Measurements from ENCODE around the gene TWNK.

Gene TWNK

GRCh38 chr10:101005361-101005760 is 18.0 kb downstream of the TWNK start:
- Mint-ChIP-seq H3K4me1 (peaks cover 17% of the 10 kb centered on the region), H3K27me3 (ENCODE audit: low read depth) (no peaks in the 10 kb centered on the region)

DNA sequence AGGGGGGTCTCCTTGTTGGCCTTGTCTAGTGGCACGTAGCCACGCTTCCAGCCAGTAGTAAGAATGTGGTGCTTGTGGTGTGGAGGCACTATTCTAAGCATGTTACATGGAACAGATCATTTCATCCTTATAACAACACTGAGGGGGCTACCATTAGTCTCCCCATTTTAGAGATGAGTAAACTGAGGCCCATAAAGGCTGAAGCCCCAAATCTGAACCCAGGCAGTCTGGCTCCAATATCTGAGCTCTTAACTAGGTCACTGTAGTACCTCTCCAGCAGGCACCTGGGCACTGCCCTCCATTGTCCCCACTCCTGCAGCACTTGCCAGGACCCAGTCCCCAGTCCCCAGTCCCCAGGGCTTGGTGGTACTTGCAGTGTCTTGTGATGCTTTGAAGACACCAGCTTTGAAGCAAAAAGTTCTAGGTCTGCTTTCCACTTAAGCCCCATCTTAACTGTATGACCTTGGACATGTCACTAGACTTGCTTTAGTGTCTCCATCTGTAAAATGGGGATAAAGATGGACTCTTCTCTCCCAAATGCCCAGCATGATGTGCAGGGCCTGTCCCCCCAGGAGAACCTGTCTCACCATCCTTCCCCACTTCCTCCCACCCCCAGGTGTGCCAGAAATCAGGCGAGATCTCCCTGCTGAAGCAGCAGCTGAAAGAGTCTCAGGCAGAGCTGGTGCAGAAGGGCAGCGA is 18.7 kb downstream of the TWNK start:
- Mint-ChIP-seq H3K27ac (no peak overlapping the region), H3K27me3 (ENCODE audit: low read depth) (no peaks in the 10 kb centered on the region)

More at GRCh38 chr10:101005361-101005760, 18.0 kb downstream of the TWNK start:
- Mint-ChIP-seq H3K9me3 (no peaks in the 10 kb centered on the region), H3K36me3 (ENCODE audit: low read depth) (peaks cover 20% of the 10 kb centered on the region), H3K27ac (no peak overlapping the region), H3K4me3 (no peak overlapping the region)
- no peak for TF ChIP-seq CTCF (IDR thresholded peaks at IDR 0.05; ENCODE audit: unreplicated experiment in 3 of 3)

DNA sequence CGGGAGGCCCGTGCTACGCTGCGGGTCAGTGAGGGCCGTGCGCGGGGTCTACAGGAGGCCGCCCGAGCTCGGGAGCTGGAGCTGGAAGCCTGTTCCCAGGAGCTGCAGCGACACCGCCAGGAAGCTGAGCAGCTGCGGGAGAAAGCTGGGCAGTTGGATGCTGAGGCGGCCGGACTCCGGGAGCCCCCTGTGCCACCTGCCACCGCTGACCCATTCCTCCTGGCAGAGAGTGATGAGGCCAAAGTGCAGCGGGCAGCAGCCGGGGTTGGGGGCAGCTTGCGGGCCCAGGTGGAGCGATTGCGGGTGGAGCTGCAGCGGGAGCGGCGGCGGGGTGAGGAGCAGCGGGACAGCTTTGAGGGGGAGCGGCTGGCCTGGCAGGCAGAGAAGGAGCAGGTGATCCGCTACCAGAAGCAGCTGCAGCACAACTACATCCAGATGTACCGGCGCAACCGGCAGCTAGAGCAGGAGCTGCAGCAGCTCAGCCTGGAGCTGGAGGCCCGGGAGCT is 19.3 kb downstream of the TWNK start:
- no peak for TF ChIP-seq CTCF (IDR thresholded peaks at IDR 0.05; ENCODE audit: unreplicated experiment in 3 of 3)
- Mint-ChIP-seq H3K27me3 (ENCODE audit: low read depth) (no peaks in the 10 kb centered on the region), H3K36me3 (ENCODE audit: low read depth) (peaks cover 20% of the 10 kb centered on the region), H3K4me3 (no peak overlapping the region), H3K4me1 (peaks cover 8% of the 10 kb centered on the region), H3K9me3 (no peaks in the 10 kb centered on the region), H3K27ac (peak overlapping the region in 1 of 3 experiments; percentile 45)

More for the DNA sequence above, 18.7 kb downstream of the TWNK start:
- no peak for TF ChIP-seq CTCF (IDR thresholded peaks at IDR 0.05; ENCODE audit: unreplicated experiment in 3 of 3)
- H3K9me3 Mint-ChIP-seq: no peaks in the 10 kb centered on the region
- H3K4me3 Mint-ChIP-seq: no peak overlapping the region
- H3K36me3 Mint-ChIP-seq (ENCODE audit: low read depth): peaks cover 20% of the 10 kb centered on the region
- peaks cover 14% of the 10 kb centered on the region for H3K4me1 Mint-ChIP-seq

- H3K27ac Mint-ChIP-seq: peak overlapping the region in 1 of 3 experiments; percentile 45
- no peak overlapping the region for H3K4me3 Mint-ChIP-seq
- H3K36me3 Mint-ChIP-seq (ENCODE audit: low read depth): peaks cover 20% of the 10 kb centered on the region
- no peak for TF ChIP-seq CTCF (IDR thresholded peaks at IDR 0.05; ENCODE audit: unreplicated experiment in 3 of 3)
- H3K4me1 Mint-ChIP-seq: peaks cover 7% of the 10 kb centered on the region
- no peaks in the 10 kb centered on the region for H3K27me3 Mint-ChIP-seq (ENCODE audit: low read depth)
- H3K9me3 Mint-ChIP-seq: no peaks in the 10 kb centered on the region
Observed at GRCh38 chr10:101007099-101007711, 19.9 kb downstream of the TWNK start.

- Mint-ChIP-seq H3K4me1 (peaks cover 9% of the 10 kb centered on the region), H3K36me3 (ENCODE audit: low read depth) (peaks cover 18% of the 10 kb centered on the region), H3K27ac (peak overlapping the region in 2 of 3 experiments; percentile 24 to 54), H3K27me3 (ENCODE audit: low read depth) (no peaks in the 10 kb centered on the region), H3K9me3 (no peaks in the 10 kb centered on the region), H3K4me3 (no peak overlapping the region)
- TF ChIP-seq CTCF (IDR thresholded peaks at IDR 0.05; ENCODE audit: unreplicated experiment in 3 of 3): no peak
Observed at GRCh38 chr10:101007915-101008822, 20.8 kb downstream of the TWNK start.
